ENCODE measurements around the gene TBC1D20.
"Not testable (repeated sequence)": the region's sequence is repeated elsewhere in the genome, so short reads cannot be mapped to it uniquely, and the experiment has no call there.

Gene TBC1D20

DNA sequence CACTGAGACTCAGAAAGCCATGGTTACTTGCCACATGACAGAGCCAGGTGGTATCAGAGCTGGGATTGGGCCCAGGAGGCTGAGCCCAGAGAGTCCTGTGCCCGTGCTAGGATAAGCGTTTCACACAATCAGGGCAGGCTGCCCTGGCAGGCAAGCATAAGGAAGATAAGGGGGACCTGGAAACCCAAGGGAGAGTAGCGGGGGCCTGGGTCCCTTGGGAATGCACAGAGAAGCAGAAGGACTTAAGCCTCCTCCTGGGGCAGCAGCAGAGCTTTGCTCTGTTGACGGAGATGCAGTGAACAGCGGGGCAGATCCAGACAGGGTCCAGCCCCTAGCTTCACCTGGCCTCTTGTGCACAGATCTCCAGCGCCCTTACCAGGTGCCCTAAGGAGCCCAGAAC lies 73.1 kb downstream of the TBC1D20 start:
- Histone ChIP-seq H3K36me3 (ENCODE audit: insufficient read depth, low read length) (no peaks in the 10 kb centered on the region), H3K27me3 (ENCODE audit: control insufficient read depth in 1 of 2, insufficient read depth in 2 of 2, low read length in 2 of 2) (no peaks in the 10 kb centered on the region), H3K4me1 (ENCODE audit: insufficient read depth, low read length) (no peaks in the 10 kb centered on the region), H3K27ac (ENCODE audit: low read depth, low read length) (no peak overlapping the region), H3K9ac (ENCODE audit: low read length) (no peak overlapping the region), H3K9me3 (ENCODE audit: low read length) (no peaks in the 10 kb centered on the region), H3K4me3 (ENCODE audit: low read depth in 1 of 2, low read length in 2 of 2) (no peak overlapping the region)

DNA sequence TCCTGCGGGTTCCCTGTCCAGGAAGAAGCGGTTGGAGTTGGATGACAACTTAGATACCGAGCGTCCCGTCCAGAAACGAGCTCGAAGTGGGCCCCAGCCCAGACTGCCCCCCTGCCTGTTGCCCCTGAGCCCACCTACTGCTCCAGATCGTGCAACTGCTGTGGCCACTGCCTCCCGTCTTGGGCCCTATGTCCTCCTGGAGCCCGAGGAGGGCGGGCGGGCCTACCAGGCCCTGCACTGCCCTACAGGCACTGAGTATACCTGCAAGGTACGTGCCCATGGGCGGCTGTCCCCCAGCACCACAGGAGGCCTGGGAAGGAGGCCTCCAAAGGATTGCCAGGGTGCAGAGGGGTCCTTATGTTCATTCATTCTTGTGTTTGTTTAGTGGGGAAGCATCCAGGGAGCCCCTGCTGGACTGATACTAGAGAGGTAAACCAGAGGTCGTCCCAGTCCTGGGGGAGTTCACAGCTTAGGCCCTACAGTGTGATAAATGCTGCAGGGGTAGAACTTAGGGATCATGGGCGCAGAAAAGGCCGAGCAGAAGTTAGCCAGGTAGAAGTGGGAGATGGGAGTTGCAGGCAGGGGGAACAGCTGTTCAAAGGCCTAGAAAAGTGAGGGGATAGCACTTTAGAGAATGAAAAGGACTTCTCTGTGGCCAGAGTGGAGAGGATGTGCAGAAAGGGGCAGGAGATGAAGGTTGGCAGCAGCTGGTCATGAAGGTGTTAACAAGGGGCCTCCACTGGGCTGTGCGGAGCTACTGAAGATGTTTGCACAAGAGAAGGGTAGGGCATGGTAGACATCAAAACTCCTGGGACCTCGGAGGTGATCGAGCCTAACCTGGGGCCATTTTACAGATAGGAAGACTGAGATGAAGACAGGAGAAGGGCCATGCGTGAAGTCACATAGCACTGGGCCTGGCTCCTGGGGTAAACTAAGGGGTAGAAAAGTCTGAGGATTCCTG lies 74.0 kb downstream of the TBC1D20 start:
- no peaks in the 10 kb centered on the region for H3K4me1 ChIP-seq (ENCODE audit: insufficient read depth, low read length)
- H3K27me3 ChIP-seq (ENCODE audit: control insufficient read depth in 1 of 2, insufficient read depth in 2 of 2, low read length in 2 of 2) = no peaks in the 10 kb centered on the region
- no peak overlapping the region for H3K27ac ChIP-seq (ENCODE audit: low read depth, low read length)
- no peak overlapping the region for H3K4me3 ChIP-seq (ENCODE audit: low read depth in 1 of 2, low read length in 2 of 2)
- no peaks in the 10 kb centered on the region for H3K9me3 ChIP-seq (ENCODE audit: low read length)
- H3K36me3 ChIP-seq (ENCODE audit: insufficient read depth, low read length) = no peaks in the 10 kb centered on the region
- no peak overlapping the region for H3K9ac ChIP-seq (ENCODE audit: low read length)

DNA sequence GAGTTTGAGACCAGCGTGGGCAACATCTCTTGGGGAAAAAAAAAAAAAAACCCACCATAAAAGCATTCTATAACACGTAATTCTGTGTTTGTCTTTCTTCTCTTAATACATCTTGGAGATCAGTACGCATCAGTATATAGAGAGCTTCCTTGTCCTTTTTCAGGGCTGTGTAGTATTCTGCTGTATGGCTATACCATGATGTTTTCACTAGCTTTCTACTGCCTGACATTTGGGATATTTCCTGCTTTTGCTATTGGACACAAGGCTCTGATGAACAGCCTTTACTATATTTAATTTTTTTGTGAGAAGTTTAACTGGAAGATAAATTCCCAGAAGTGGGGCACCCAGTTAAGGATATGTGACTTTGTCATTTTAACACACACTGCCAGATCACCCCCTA lies 74.8 kb downstream of the TBC1D20 start:
- H3K4me1 ChIP-seq (ENCODE audit: insufficient read depth, low read length) = no peaks in the 10 kb centered on the region
- H3K27me3 ChIP-seq (ENCODE audit: control insufficient read depth in 1 of 2, insufficient read depth in 2 of 2, low read length in 2 of 2) = no peaks in the 10 kb centered on the region
- H3K9me3 ChIP-seq (ENCODE audit: low read length) = no peaks in the 10 kb centered on the region
- no peak overlapping the region for H3K27ac ChIP-seq (ENCODE audit: low read depth, low read length)
- H3K4me3 ChIP-seq (ENCODE audit: low read depth in 1 of 2, low read length in 2 of 2) = no peak overlapping the region
- no peak overlapping the region for H3K9ac ChIP-seq (ENCODE audit: low read length)
- H3K36me3 ChIP-seq (ENCODE audit: insufficient read depth, low read length) = no peaks in the 10 kb centered on the region

DNA sequence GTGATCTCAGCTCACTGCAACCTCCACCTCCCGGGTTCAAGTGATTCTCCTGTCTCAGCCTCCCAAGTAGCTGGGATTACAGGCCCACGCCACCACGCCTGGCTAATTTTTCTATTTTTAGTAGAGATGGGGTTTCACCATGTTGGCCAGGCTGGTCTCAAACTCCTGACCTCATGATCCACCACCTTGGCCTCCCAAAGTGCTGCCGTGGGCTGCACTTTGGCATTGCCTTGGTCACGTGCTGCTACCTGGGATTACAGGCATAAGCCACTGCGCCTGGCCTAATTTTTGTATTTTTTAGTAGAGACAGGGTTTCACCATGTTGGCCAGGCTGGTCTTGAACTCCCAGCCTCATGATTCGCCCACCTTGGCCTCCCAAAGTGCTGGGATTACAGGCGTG lies 75.7 kb downstream of the TBC1D20 start:
- not testable (repeated sequence) for H3K27me3 ChIP-seq (ENCODE audit: control insufficient read depth in 1 of 2, insufficient read depth in 2 of 2, low read length in 2 of 2); H3K9me3 ChIP-seq (ENCODE audit: low read length); H3K4me3 ChIP-seq (ENCODE audit: low read depth in 1 of 2, low read length in 2 of 2); H3K4me1 ChIP-seq (ENCODE audit: insufficient read depth, low read length); H3K27ac ChIP-seq (ENCODE audit: low read depth, low read length); H3K9ac ChIP-seq (ENCODE audit: low read length); H3K36me3 ChIP-seq (ENCODE audit: insufficient read depth, low read length)

Measured in muscle layer of colon (tissue), 2 donors.